ENCODE results near the gene MOXD1.
"Not testable (repeated sequence)": the region's sequence is repeated elsewhere in the genome, so short reads cannot be mapped to it uniquely, and the experiment has no call there.

The MOXD1 gene

DNA sequence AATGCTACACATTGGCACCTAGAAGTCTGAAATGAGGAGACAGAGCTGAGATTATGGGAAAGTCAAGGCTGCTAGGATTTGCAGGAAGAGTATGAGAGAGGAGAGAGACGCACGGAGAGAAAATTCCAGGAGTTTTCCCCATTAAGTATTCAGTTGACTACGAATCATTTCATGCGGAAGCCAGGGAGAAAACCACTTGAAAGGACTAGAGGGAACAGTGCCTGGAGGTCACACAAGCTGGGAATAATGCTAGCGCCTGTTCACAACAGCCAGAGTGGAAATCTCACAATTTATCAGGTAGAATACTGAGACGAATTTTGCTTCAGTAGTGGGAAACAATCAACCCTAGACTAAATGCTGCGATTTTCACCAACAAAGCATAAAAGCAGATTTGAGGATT, 118.6 kb downstream of the MOXD1 start:
- DNase-seq (ENCODE audit: low read depth), result no peak

- no peak for DNase-seq (ENCODE audit: low read depth)
Observed at GRCh38 chr6:132280436-132280835, 120.8 kb downstream of the MOXD1 start.

GRCh38 chr6:132279592-132280139, 121.6 kb downstream of the MOXD1 start:
- DNase-seq (ENCODE audit: low read depth), result peak; percentile 57

DNA sequence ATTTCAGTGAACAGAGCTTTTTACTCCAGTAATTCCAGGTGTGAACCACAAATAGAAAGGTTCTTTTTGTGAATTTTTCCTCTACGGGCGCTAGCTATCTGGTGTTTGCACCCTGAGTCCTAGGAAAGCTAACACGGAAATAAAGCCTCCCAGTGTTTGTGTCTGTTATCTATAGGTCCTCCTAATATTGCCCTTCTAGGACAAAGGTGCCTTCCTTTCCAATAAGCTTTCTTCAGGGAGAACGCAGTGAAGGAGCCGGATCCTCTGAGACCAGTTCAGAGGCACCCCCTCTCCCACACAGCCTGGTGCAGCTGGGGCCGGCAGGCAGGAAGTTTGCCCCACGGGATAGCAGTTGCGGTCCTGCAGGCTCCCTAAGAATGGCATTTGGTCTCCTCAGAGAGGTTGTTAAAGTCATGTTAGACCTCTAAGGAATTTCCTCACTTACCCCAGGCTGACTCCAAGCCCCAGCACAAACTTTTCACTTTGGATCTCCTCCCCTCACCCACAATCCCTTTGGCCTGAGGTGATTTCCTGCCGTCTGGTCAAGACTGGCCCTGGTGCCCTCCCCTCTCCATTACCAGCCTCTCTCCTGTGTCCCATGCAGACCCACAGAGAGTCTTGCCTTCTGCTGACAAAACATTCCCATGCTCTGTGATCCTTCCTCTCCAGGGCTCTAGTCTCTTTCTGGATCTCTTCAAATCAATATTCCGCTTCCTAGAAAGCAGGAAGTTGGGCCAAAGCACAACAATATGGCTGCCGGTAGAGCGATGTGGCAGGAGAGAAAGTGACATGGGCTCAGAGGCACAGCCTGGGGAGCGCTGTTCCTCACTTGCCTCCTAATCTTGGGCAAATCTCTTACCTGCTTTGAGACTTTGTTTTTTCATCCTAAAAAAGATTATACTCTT, 126.0 kb downstream of the MOXD1 start:
- no peak for DNase-seq (ENCODE audit: low read depth)

- no peak for DNase-seq (ENCODE audit: low read depth)
Observed at GRCh38 chr6:132272776-132273175, 128.5 kb downstream of the MOXD1 start.

- no peak for DNase-seq (ENCODE audit: low read depth)
Observed at GRCh38 chr6:132270726-132271402, 130.4 kb downstream of the MOXD1 start.

DNA sequence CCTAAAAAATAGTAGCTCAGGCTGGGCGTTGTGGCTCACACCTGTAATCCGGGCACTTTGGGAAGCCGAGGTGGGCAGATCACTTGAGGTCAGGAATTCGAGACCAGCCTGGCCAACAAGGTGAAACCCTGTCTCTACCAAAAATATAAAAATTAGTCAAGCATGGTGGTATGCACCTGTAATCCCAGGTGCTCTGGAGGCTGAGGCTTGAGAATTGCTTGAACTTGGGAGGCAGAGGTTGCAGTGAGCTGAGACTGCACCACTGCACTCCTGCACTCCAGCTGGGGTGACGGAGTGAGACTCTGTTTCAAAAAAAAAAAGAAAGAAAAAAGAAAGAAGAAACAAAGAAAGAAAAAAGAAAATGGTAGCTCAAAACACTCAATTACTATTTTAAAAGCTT, 132.6 kb downstream of the MOXD1 start:
- not testable (repeated sequence) for DNase-seq (ENCODE audit: low read depth)

DNA sequence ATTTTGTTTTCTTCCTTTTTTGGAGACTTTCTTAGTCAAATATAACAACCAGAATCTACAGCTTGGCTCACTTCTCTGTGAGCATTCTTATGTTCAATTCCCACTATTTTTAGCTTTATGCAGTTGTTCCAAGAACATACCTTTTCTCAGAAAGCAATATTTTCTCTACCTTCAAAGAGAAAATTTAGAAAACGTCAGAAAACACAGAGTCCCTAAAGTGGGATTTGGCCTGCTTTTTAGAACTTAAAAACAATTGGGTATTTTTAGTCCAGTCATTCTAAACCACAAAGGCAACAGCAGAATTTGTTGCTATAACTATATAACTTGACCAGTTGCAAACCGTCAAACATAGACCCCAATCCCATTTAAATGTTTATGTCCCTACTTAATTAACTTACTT, 133.1 kb downstream of the MOXD1 start:
- no peak for DNase-seq (ENCODE audit: low read depth)

- DNase-seq (ENCODE audit: low read depth), result no peak
Observed at GRCh38 chr6:132265451-132266097, 135.7 kb downstream of the MOXD1 start.

DNA sequence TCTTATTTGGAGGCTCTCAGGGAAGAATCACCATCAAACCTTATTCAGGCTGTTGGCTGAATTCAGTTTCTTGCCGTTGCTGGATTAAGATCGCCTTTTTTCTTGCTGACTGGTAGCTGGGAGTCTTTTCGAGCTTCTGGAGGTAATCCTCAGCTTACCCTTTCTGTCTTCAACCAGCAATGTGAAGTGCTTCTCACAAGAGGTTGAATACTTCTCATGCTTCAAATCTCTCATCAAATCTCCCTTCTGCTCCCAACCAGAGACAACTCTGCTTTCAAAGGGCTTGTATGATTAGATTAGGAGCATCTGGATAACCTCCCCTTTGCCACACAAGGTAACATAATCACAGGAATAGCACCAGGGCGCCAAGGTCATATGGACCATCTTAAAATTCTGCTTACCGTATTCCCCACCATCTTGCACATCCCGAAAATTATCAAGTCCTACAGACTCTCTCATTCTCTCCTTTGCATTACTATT, 137.2 kb downstream of the MOXD1 start:
- no peak for DNase-seq (ENCODE audit: low read depth)

GRCh38 chr6:132261354-132261753, 139.9 kb downstream of the MOXD1 start:
- DNase-seq (ENCODE audit: low read depth), result no peak

- DNase-seq (ENCODE audit: low read depth), result no peak
Observed at GRCh38 chr6:132259070-132259469, 142.2 kb downstream of the MOXD1 start.

DNA sequence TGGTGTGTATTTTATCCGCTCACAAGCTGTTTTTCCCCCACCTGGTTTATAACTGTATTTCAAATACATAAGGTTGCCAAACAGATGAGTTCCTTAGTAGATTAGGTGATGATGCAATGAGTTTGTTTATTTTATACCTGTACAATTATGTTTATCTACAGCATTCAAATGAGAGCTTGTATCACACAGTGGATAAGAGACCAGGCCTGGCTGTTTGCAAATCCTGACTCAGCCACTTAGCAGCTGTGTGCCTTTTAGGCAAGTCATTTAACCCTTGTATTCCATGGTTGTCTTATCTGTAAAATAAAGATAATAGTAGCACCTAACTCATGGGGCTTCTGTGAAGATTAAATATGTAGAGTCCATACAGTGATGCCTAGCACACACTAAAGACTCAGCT, 143.7 kb downstream of the MOXD1 start:
- DNase-seq (ENCODE audit: low read depth), result no peak

- DNase-seq (ENCODE audit: low read depth), result no peak
Observed at GRCh38 chr6:132256457-132256856, 144.8 kb downstream of the MOXD1 start.

- DNase-seq (ENCODE audit: low read depth), result no peak
Observed at GRCh38 chr6:132253906-132254305, 147.4 kb downstream of the MOXD1 start.

GRCh38 chr6:132253211-132253610, 148.1 kb downstream of the MOXD1 start:
- DNase-seq (ENCODE audit: low read depth), result no peak

- no peak for DNase-seq (ENCODE audit: low read depth)
Observed at GRCh38 chr6:132252113-132252512, 149.2 kb downstream of the MOXD1 start.

DNA sequence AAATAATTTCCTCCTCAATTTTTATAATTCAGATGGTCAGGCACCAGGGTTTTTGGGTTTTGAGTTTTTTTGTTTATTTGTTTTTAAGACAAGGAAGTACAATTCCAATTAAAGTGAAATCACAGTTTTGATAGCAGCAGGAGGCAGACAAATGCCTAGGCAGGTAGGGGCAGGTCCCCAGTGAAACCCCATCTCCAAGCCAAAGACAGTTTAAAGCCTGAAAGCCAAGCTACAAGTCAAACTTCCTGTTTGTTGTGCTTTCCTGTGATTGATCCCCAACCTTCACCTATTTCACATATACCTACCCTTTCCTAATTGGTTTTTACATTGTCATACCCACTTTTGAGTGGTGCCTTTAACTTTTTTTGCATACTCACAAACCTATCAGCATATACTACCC, 149.6 kb downstream of the MOXD1 start:
- no peak for DNase-seq (ENCODE audit: low read depth)

GRCh38 chr6:132247381-132248159, 153.7 kb downstream of the MOXD1 start:
- no peak for DNase-seq (ENCODE audit: low read depth)

GRCh38 chr6:132246632-132247270, 154.5 kb downstream of the MOXD1 start:
- no peak for DNase-seq (ENCODE audit: low read depth)

GRCh38 chr6:132246120-132246617, 155.1 kb downstream of the MOXD1 start:
- DNase-seq (ENCODE audit: low read depth), result no peak

All from activated T-helper 9 cell treated with anti-CD3 and anti-CD28 coated beads, Interleukin-2, amount 50 U/mL, for 16 hours (primary cell).